ENCODE measurements around the gene GPRC5A. TPM values are rescaled to one million over a fixed set of nuclear protein-coding genes. Genes with fewer than 3 reads are reported as not detected.

The GPRC5A gene
- total and polyA plus RNA-seq, 10 of the 15 experiments (the other 5 are each of a cell fraction or from before 2014, with no cell fraction given): 0.10 to 2.8 (median 1.1) TPM

DNA sequence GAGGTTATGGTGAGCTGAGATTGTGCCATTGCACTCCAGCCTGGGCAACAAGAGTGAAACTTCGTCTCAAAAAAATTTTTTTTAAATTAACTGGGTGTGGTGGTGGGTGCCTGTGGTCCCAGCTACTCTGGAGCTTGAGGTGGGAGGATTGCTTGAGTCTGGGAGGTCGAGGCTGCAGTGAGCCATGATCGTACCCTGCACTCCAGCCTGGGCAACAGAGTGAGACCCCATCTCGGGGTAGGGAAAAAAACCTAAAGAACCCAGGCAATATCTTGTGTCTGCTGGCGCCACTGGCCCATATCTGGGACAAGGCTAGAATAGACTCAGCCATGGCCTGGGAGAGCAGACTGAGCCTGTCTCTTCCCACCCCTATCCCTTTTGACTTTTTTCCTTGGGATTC, 9.1 kb upstream of the GPRC5A start:
- Histone ChIP-seq H3K9ac (ENCODE audit: control insufficient read depth, insufficient read depth, low read length) (no peak overlapping the region), H3K4me2 (ENCODE audit: control insufficient read depth, insufficient read depth) (no peak overlapping the region), H3K36me3 (ENCODE audit: control insufficient read depth in 2 of 2, insufficient read depth in 2 of 2, low read length in 1 of 2) (no peaks in the 10 kb centered on the region), H3K27ac (ENCODE audit: control insufficient read depth, insufficient read depth) (no peak overlapping the region), H3K79me2 (ENCODE audit: control insufficient read depth, insufficient read depth, low read length) (no peaks in the 10 kb centered on the region), H3K4me3 (no peak overlapping the region), H3K9me3 (replicated peaks; ENCODE audit: control insufficient read depth, insufficient read depth, low read length) (no peaks in the 10 kb centered on the region), H2AFZ (ENCODE audit: control insufficient read depth, low read depth, low read length) (no peak overlapping the region), H3K27me3 (replicated peaks in 1 of 2; ENCODE audit: control insufficient read depth in 2 of 2, insufficient read depth in 2 of 2, low read length in 1 of 2) (no peaks in the 10 kb centered on the region; a peak in 1 of 4 replicates), H4K20me1 (ENCODE audit: control insufficient read depth, insufficient read depth) (no peaks in the 10 kb centered on the region), H3K4me1 (ENCODE audit: control insufficient read depth, insufficient read depth, low read length) (no peaks in the 10 kb centered on the region)
- ATAC-seq: no peak
- no peak for DNase-seq (ENCODE audit: low read depth, low spot score)
- in situ Hi-C loops (cut with MboI) (no loop called here), intact Hi-C loops (cut with micrococcal nuclease; ENCODE audit: unreplicated experiment) (no loop called here)
- FAIRE-seq: no peak
- BruUV-seq (replicated peaks): no TSS peak
- SMC1A ChIA-PET (ENCODE audit: uncharacterized antibody, unreplicated experiment): no interaction called here
- TF ChIP-seq SMC3 (IDR thresholded peaks at IDR 0.05; ENCODE audit: borderline replicate concordance, low read length) (no peak), STAT1 (conservative IDR thresholded peaks at IDR 0.05) (no peak), LARP7 (IDR thresholded peaks at IDR 0.05) (no peak), RCOR1 (conservative IDR thresholded peaks at IDR 0.05; ENCODE audit: low read depth, low read length) (no peak), MYC (IDR thresholded peaks at IDR 0.05; ENCODE audit: insufficient read depth, insufficient read length, insufficient replicate concordance, low read length, severe bottlenecking) (no peak), ZNF274 (IDR thresholded peaks at IDR 0.05; ENCODE audit: insufficient read depth, insufficient read length) (no peak), POLR2A (IDR thresholded peaks at IDR 0.05; ENCODE audit: low read depth, low read length) (no peak), PAX8 (IDR thresholded peaks at IDR 0.05) (no peak), BRCA1 (IDR thresholded peaks at IDR 0.05; ENCODE audit: low read depth, low read length) (no peak), RBBP5 (conservative IDR thresholded peaks at IDR 0.05) (no peak)
- TF ChIP-seq, protein P1, sequence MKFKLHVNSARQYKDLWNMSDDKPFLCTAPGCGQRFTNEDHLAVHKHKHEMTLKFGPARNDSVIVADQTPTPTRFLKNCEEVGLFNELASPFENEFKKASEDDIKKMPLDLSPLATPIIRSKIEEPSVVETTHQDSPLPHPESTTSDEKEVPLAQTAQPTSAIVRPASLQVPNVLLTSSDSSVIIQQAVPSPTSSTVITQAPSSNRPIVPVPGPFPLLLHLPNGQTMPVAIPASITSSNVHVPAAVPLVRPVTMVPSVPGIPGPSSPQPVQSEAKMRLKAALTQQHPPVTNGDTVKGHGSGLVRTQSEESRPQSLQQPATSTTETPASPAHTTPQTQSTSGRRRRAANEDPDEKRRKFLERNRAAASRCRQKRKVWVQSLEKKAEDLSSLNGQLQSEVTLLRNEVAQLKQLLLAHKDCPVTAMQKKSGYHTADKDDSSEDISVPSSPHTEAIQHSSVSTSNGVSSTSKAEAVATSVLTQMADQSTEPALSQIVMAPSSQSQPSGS (IDR thresholded peaks at IDR 0.05; ENCODE audit: low read length): no peak
- 49% methylated on average over 5 of the region's 5 CpGs for WGBS (ENCODE audit: insufficient coverage, insufficient replicate concordance, low lambda C conversion rate, missing lambda C conversion rate)
- CTCF ChIA-PET: interaction anchor here (0.7 kb wide), 1 partner anchor 123 kb away, joined by 3 read pairs; no protein-coding TSS in a partner anchor
- POLR2A ChIA-PET: no interaction called here
- RAD21 ChIA-PET (ENCODE audit: unreplicated experiment): no interaction called here

All from GM12878 (cell line).